Activated CD4-positive, alpha-beta T cell treated with anti-CD3 and anti-CD28 coated beads for 36 hours (primary cell): ENCODE data around the gene ANKDD1A. TPM values are rescaled to one million over a fixed set of nuclear protein-coding genes. Genes with fewer than 3 reads are reported as not detected.

Experiments
- ATAC-seq: fragments of 200-7000 bp; cut with Tn5 transposase; one replicate; pipeline ENCODE4 v1.10.0; 2021; ENCODE audit warnings: mild to moderate bottlenecking, moderate library complexity
- CTCF ChIA-PET: fragments of 350-600 bp; sonication (Branson Sonifier 250); formaldehyde crosslinking; loops from one replicate; lab custom pipeline; 2021; ENCODE audit warnings: antibody characterized with exemption; lab: Charles Lee
- POLR2A ChIA-PET: fragments of 350-600 bp; sonication (Branson Sonifier 250); formaldehyde crosslinking; loops from one replicate; lab custom pipeline; 2021; ENCODE audit warnings: antibody characterized with exemption, inconsistent platforms; lab: Charles Lee
- DNase-seq: peaks from one replicate; pipeline ENCODE4 v3.0.0-alpha.2; 2020
- H3K27ac Mint-ChIP-seq: one replicate; pipeline ENCODE4 v1.8.0; 2021; ENCODE audit warnings: mixed read lengths
- H3K27me3 Mint-ChIP-seq: one replicate; pipeline ENCODE4 v1.8.0; 2021; ENCODE audit warnings: mixed read lengths
- H3K36me3 Mint-ChIP-seq: one replicate; pipeline ENCODE4 v1.8.0; 2021; ENCODE audit warnings: low read depth, mixed read lengths
- H3K4me1 Mint-ChIP-seq: one replicate; pipeline ENCODE4 v1.8.0; 2021; ENCODE audit warnings: mixed read lengths
- H3K4me3 Mint-ChIP-seq: one replicate; pipeline ENCODE4 v1.8.0; 2021; ENCODE audit warnings: mild to moderate bottlenecking, moderate library complexity, mixed read lengths
- H3K9me3 Mint-ChIP-seq: one replicate; pipeline ENCODE4 v1.8.0; 2021; ENCODE audit warnings: low read depth, mixed read lengths
- intact Hi-C, 2 experiments: fragments of 100-400 bp; cut with DNase I in 1 of 2; cut with micrococcal nuclease in 1 of 2; formaldehyde crosslinking; loops; one replicate each; pipeline versions ENCODE4 v1.14.2 to v1.15.1; 2022 to 2024; cut with DNase I, micrococcal nuclease
- total RNA-seq, 2 experiments: library from RNA; stranded (reverse); gene quantifications; one replicate each; pipeline ENCODE4 v1.2.3, GENCODE V29; 2021

The ANKDD1A gene
- total RNA-seq, 2 experiments from 2014 or later, result 0.81 to 1.0 TPM

- intact Hi-C loops, result no loop called here
- Mint-ChIP-seq H3K9me3 (no peaks in the 10 kb centered on the region), H3K4me1 (no peaks in the 10 kb centered on the region), H3K4me3 (no peak overlapping the region), H3K27me3 (no peaks in the 10 kb centered on the region), H3K27ac (no peak overlapping the region), H3K36me3 (peaks cover 39% of the 10 kb centered on the region)
- no peak for DNase-seq
- no peak for ATAC-seq
- ChIA-PET CTCF (interaction anchor here (0.6 kb wide), 1 partner anchor 504 kb away, joined by 3 read pairs; no protein-coding TSS in a partner anchor), POLR2A (no interaction called here)
These were observed 57.7 kb downstream of the ANKDD1A start for GRCh38 chr15:64969401-64969800.

- Mint-ChIP-seq H3K36me3 (peaks cover 34% of the 10 kb centered on the region), H3K4me1 (peaks cover 3% of the 10 kb centered on the region), H3K9me3 (no peaks in the 10 kb centered on the region), H3K4me3 (no peak overlapping the region), H3K27ac (no peak overlapping the region), H3K27me3 (no peaks in the 10 kb centered on the region)
- POLR2A ChIA-PET, result interaction anchor here (0.7 kb wide), 1 partner anchor 279 kb away, joined by 6 read pairs; no protein-coding TSS in a partner anchor
- intact Hi-C loops, result no loop called here
- ATAC-seq (no peak), DNase-seq (no peak)
- CTCF ChIA-PET, result no interaction called here
These were observed 59.0 kb downstream of the ANKDD1A start for GRCh38 chr15:64970698-64971097.

DNA sequence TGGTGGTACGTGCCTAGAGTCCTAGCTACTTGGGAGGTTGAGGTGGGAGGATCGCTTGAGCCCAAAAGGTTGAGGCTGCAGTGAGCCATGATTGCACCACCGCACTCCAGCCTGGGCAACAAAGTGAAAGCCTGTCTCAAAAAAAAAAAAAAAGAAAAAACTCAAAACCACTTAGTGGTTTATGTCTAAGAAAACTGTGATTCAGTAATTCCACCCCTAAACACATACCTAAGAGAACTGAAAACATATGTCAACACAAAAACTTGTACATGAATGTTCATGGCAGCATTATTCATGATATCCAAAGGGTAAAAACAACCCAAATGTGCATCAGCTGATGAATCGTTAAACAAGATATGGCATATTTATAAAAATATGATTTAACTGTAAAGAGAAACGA, 63.7 kb downstream of the ANKDD1A start:
- Mint-ChIP-seq H3K36me3 (peaks cover 38% of the 10 kb centered on the region), H3K27me3 (no peaks in the 10 kb centered on the region), H3K9me3 (no peaks in the 10 kb centered on the region), H3K27ac (no peak overlapping the region), H3K4me1 (peaks cover 4% of the 10 kb centered on the region), H3K4me3 (no peak overlapping the region)
- ATAC-seq, result no peak
- POLR2A ChIA-PET, result no interaction called here
- DNase-seq, result peak; percentile 10
- intact Hi-C loops, result no loop called here
- CTCF ChIA-PET, result interaction anchor here (1.0 kb wide), 1 partner anchor 127 kb away, joined by 3 read pairs; no protein-coding TSS in a partner anchor

DNA sequence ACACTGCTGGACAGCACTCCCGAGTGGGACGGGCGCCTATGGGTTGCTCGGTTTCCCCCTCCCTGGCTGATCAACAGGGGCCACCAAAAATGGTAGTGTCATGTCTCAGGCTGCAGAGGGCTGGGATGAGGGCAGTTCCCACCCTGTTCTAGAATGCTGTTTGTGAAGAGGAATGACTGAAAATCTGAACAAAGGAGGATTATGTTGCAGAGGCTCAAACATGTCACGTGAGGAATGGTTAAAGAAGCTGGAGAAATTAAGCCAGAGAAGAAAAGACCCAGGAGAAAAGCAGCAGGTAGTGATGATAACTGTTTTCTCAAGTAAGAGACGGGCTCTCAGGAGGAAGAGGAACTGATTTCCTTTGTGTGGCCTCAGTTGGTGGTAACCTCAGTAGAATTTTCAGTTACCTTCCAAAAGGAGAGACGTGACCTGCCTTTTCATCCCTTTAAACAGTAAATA, 67.6 kb downstream of the ANKDD1A start:
- H3K27ac Mint-ChIP-seq, result peak overlapping the region; percentile 3

DNA sequence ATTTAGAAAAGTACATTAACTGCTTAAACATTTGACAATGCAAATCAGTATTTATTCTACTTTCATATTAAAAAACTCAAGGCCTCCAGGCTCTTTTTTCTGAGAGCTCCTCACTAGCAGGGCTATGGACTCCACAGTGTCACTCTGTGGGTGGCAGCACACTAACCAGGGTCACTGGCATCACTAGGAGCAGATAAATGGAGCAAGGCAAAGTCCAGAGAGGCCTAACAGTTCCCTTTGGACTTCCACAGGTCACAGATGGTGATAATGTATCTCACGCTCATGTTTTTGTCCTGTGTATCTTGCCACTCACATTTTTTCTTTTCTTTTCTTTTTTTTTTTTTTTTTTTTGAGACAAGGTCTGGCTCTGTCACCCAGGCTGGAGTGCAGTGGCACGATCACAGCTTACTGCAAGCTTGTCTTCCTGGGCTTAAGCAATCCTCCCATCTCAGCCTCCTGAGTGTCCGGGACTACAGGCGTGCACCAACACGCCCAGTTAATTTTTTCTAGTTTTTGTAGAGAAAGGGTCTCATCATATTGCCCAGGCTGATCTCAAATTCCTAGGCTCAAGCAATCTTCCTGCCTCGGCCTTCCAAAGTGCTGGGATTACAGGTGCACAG, 70.2 kb downstream of the ANKDD1A start:
- H3K27me3 Mint-ChIP-seq, result no peaks in the 10 kb centered on the region
- no peak for DNase-seq
- H3K36me3 Mint-ChIP-seq, result peaks cover 34% of the 10 kb centered on the region
- ATAC-seq, result no peak
- H3K9me3 Mint-ChIP-seq, result no peaks in the 10 kb centered on the region
- H3K4me3 Mint-ChIP-seq, result no peak overlapping the region
- ChIA-PET POLR2A (no interaction called here), CTCF (interaction anchor here (1.7 kb wide), 1 partner anchor 172 kb away, joined by 6 read pairs; no protein-coding TSS in a partner anchor)
- intact Hi-C loops, result no loop called here
- peaks cover 19% of the 10 kb centered on the region for H3K4me1 Mint-ChIP-seq
- H3K27ac Mint-ChIP-seq, result no peak overlapping the region

More for the DNA sequence above, 67.6 kb downstream of the ANKDD1A start:
- DNase-seq (no peak), ATAC-seq (no peak)
- Mint-ChIP-seq H3K4me1 (peaks cover 7% of the 10 kb centered on the region), H3K9me3 (no peaks in the 10 kb centered on the region), H3K4me3 (no peak overlapping the region), H3K36me3 (peaks cover 39% of the 10 kb centered on the region), H3K27me3 (no peaks in the 10 kb centered on the region)
- ChIA-PET CTCF (interaction anchor here (1.6 kb wide), 1 partner anchor 169 kb away, joined by 3 read pairs; no protein-coding TSS in a partner anchor), POLR2A (no interaction called here)
- intact Hi-C loops, result no loop called here

- no peaks in the 10 kb centered on the region for H3K27me3 Mint-ChIP-seq
- peaks cover 24% of the 10 kb centered on the region for H3K4me1 Mint-ChIP-seq
- H3K9me3 Mint-ChIP-seq, result no peaks in the 10 kb centered on the region
- DNase-seq (no peak), ATAC-seq (no peak)
- peaks cover 31% of the 10 kb centered on the region for H3K36me3 Mint-ChIP-seq
- H3K27ac Mint-ChIP-seq, result no peak overlapping the region
- ChIA-PET POLR2A (no interaction called here), CTCF (interaction anchor here (0.7 to 1.7 kb wide), 2 partner anchors 33 to 172 kb away, joined by 3 to 6 read pairs; no protein-coding TSS in a partner anchor)
- intact Hi-C loops, result no loop called here
- H3K4me3 Mint-ChIP-seq, result no peak overlapping the region
These were observed 70.8 kb downstream of the ANKDD1A start for GRCh38 chr15:64982472-64982871.

- Mint-ChIP-seq H3K27me3 (no peaks in the 10 kb centered on the region), H3K4me3 (no peak overlapping the region), H3K27ac (peak overlapping the region; percentile 74), H3K9me3 (no peaks in the 10 kb centered on the region), H3K4me1 (peaks cover 38% of the 10 kb centered on the region), H3K36me3 (peaks cover 15% of the 10 kb centered on the region)
- CTCF ChIA-PET, result no interaction called here
- intact Hi-C loops, result loop anchor here in 1 of 2 experiments (5.0 kb wide), 1 partner anchor 317 kb away; the partner anchor contains the start of gene RNU5B-1
- POLR2A ChIA-PET, result interaction anchor here (0.7 kb wide), 1 partner anchor 50 kb away, joined by 3 read pairs; no protein-coding TSS in a partner anchor
- ATAC-seq (no peak), DNase-seq (no peak)
These were observed 73.8 kb downstream of the ANKDD1A start for GRCh38 chr15:64985366-64986033.

DNA sequence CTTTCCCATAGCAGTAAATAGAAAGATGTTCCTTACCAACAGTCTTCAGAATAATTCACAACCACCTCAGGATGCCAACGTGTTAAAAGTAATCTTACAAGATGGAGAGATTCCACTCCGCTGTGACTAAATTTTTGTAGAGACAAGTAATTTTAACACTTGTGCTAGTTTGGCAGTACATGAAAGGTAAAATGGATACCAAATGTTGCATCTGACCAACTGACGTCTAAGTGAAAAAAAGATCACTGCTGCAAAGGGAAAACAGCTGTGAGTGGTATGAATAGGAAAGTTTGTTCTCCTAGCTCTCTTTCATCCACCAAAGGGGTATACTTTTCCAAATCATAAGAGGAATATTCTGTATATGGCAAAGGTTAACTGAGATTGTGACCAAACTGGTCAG, 75.4 kb downstream of the ANKDD1A start:
- no peak overlapping the region for H3K4me3 Mint-ChIP-seq
- intact Hi-C loops, result loop anchor here in 1 of 2 experiments (5.0 kb wide), 1 partner anchor 315 kb away; the partner anchor contains the start of gene RNU5B-1
- POLR2A ChIA-PET, result interaction anchor here (0.6 kb wide), 1 partner anchor 1925 kb away, joined by 4 read pairs; no protein-coding TSS in a partner anchor

DNA sequence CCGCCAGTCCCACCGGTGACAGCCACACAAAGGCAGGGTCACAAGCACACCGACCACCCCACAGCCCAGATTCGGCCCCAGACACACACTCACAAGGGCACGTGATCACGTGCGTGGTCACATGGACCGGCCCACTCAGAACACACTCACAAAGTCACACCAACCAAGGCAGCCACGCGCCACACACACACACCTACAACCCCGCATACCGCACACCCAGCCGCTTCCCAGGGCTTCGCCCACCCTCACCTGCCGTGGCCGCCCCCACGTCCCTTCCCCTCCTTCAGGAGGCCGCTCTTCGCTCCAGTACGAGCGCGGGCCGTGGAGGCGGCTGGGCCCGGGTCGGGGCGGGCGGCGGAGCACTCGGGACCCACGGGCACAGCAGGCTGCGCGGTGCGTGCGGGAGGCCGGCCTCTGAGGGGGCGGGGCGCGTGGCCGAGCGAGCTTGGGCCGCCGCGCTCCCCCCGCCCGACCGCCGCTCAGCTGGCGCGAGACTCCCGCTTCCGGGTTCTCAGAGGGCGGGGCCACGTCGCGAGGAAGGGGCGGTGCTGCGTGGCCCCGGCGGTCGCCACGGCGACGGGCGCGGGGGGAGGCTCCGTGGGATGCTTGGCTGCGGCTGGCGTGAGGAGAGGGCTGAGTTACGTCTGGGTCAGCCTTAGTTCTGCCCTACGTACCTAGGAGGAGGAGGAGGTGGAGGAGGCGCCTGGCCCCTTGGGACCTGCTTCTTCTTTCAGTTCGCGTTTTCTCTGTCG, 77.9 kb downstream of the ANKDD1A start, which contains the start of gene SPG21:
TSS of gene SPG21 (minus strand) at position 499 of the 752 bp plus-strand sequence. CDS start 6,345 bp downstream, outside the sequence.
- DNase-seq (peak; percentile 94), ATAC-seq (peak; percentile 96)
- CTCF ChIA-PET, result interaction anchor here (1.1 kb wide), 1 partner anchor 41 kb away, joined by 3 read pairs; no protein-coding TSS in a partner anchor
- POLR2A ChIA-PET, result interaction anchor here (0.7 to 1.0 kb wide), 3 partner anchors 96 to 315 kb away, joined by 3 to 8 read pairs (median 5); partner anchors contain the start of gene RNU5B-1
- Mint-ChIP-seq H3K27ac (peak within 1 kb of the TSS; percentile 88), H3K4me1 (peaks cover 37% of the 10 kb centered on the region), H3K36me3 (peaks cover 4% of the 10 kb centered on the region), H3K9me3 (no peaks in the 10 kb centered on the region), H3K4me3 (peak within 1 kb of the TSS; percentile 96), H3K27me3 (no peaks in the 10 kb centered on the region)
- intact Hi-C loops, result loop anchor here (1.0 to 5.0 kb wide), 10 partner anchors 38 to 827 kb away; partner anchors contain the start of genes MTFMT (in 2 of the 2), CLPX (in 1 of the 2), PIF1 (in 1 of the 2) and PLEKHO2 (in 1 of the 2)

More for the DNA sequence above, 75.4 kb downstream of the ANKDD1A start:
- no peak for ATAC-seq
- Mint-ChIP-seq H3K27me3 (no peaks in the 10 kb centered on the region), H3K9me3 (no peaks in the 10 kb centered on the region), H3K4me1 (peaks cover 40% of the 10 kb centered on the region), H3K27ac (no peak overlapping the region), H3K36me3 (peaks cover 10% of the 10 kb centered on the region)
- no peak for DNase-seq
- CTCF ChIA-PET, result interaction anchor here (0.6 to 0.7 kb wide), 2 partner anchors 10 to 328 kb away, joined by 3 read pairs; no protein-coding TSS in a partner anchor

- intact Hi-C loops, result loop anchor here (2.0 to 5.0 kb wide), 2 partner anchors 37 to 529 kb away; partner anchors contain the start of genes MTFMT (in 1 of the 2) and ZNF609 (in 1 of the 2)
- POLR2A ChIA-PET, result interaction anchor here (0.7 to 1.0 kb wide), 3 partner anchors 96 to 315 kb away, joined by 3 to 8 read pairs (median 5); partner anchors contain the start of gene RNU5B-1
- Mint-ChIP-seq H3K27me3 (no peaks in the 10 kb centered on the region), H3K36me3 (peaks cover 4% of the 10 kb centered on the region), H3K9me3 (no peaks in the 10 kb centered on the region), H3K4me3 (peak overlapping the region; percentile 96), H3K27ac (peak overlapping the region; percentile 82), H3K4me1 (peaks cover 34% of the 10 kb centered on the region)
- DNase-seq, result no peak
- CTCF ChIA-PET, result no interaction called here
- no peak for ATAC-seq
These were observed 78.4 kb downstream of the ANKDD1A start for GRCh38 chr15:64990168-64990470.
